Mesenchymal stem cell (in vitro differentiated cells and primary cell): ENCODE data around the gene RGS14.

ENCODE experiments used
- DNase-seq: peaks from one replicate; pipeline ENCODE4 v3.0.0-alpha.2; 2013
- H2AFZ ChIP-seq: one replicate; pipeline ENCODE4 v1.6.1; 2013; ENCODE audit warnings: low read depth, mild to moderate bottlenecking, control low read depth, inconsistent platforms, low read length, moderate library complexity
- H2AK5ac ChIP-seq: 2 replicates; pipeline ENCODE4 v1.6.1; 2013; ENCODE audit warnings: low read length, moderate library complexity, mild to moderate bottlenecking, inconsistent platforms; ENCODE audit not compliant: severe bottlenecking
- H2BK120ac ChIP-seq: one replicate; pipeline ENCODE4 v1.6.1; 2013; ENCODE audit warnings: low read depth, mild to moderate bottlenecking, inconsistent platforms, low read length, moderate library complexity
- H2BK12ac ChIP-seq, 2 experiments: one replicate each; pipeline ENCODE4 v1.6.1; 2013; ENCODE audit warnings: inconsistent platforms in 2 of 2, low read length in 2 of 2, mild to moderate bottlenecking in 2 of 2, moderate library complexity in 2 of 2, control low read depth in 1 of 2
- H2BK15ac ChIP-seq: one replicate; pipeline ENCODE4 v1.6.1; 2013; ENCODE audit warnings: mild to moderate bottlenecking, low read depth, inconsistent platforms; ENCODE audit not compliant: poor library complexity, severe bottlenecking
- H2BK5ac ChIP-seq: 2 replicates; pipeline ENCODE4 v1.6.1; 2013; ENCODE audit warnings: low read depth, mild to moderate bottlenecking, low read length, control low read depth, inconsistent platforms; ENCODE audit not compliant: poor library complexity, severe bottlenecking
- H3K14ac ChIP-seq, 2 experiments: one replicate each; pipeline ENCODE4 v1.6.1; 2013; ENCODE audit warnings: inconsistent platforms in 2 of 2, low read length in 2 of 2, control low read depth in 1 of 2, mild to moderate bottlenecking in 1 of 2, moderate library complexity in 1 of 2
- H3K18ac ChIP-seq, 2 experiments: one replicate each; pipeline ENCODE4 v1.6.1; 2013; ENCODE audit warnings: inconsistent platforms in 2 of 2, low read length in 2 of 2, control low read depth in 1 of 2, low read depth in 1 of 2, mild to moderate bottlenecking in 1 of 2
- H3K23ac ChIP-seq, 2 experiments: one replicate each; pipeline ENCODE4 v1.6.1; 2013; ENCODE audit warnings: inconsistent platforms in 2 of 2, low read length in 2 of 2, mild to moderate bottlenecking in 2 of 2, moderate library complexity in 2 of 2, control low read depth in 1 of 2
- H3K27ac ChIP-seq: 2 replicates; pipeline ENCODE4 v1.5.1; 2013; ENCODE audit warnings: mild to moderate bottlenecking, moderate library complexity, low read length, control low read depth, inconsistent platforms; ENCODE audit not compliant: poor library complexity, severe bottlenecking
- H3K27me3 ChIP-seq, 2 experiments: 2 replicates each; pipeline versions ENCODE4 v1.6.1 to v1.7.0; 2013; ENCODE audit warnings: low read length in 2 of 2, mild to moderate bottlenecking in 2 of 2, moderate library complexity in 2 of 2, control low read depth in 1 of 2, inconsistent platforms in 1 of 2; ENCODE audit not compliant: control insufficient read depth in 1 of 2, insufficient read depth in 1 of 2
- H3K36me3 ChIP-seq, 2 experiments: 2 replicates each; pipeline versions ENCODE4 v1.6.1 to v1.7.0; 2013; ENCODE audit warnings: low read length in 2 of 2, control low read depth in 1 of 2, inconsistent platforms in 1 of 2, low read depth in 1 of 2, mild to moderate bottlenecking in 1 of 2; ENCODE audit not compliant: insufficient read depth in 2 of 2, control insufficient read depth in 1 of 2
- H3K4ac ChIP-seq, 2 experiments: one replicate each; pipeline ENCODE4 v1.6.1; 2013; ENCODE audit warnings: inconsistent platforms in 2 of 2, low read length in 2 of 2, mild to moderate bottlenecking in 2 of 2, moderate library complexity in 2 of 2, control low read depth in 1 of 2, low read depth in 1 of 2
- H3K4me1 ChIP-seq: 2 replicates; pipeline ENCODE4 v1.6.1; 2013; ENCODE audit warnings: low read depth, low read length, control low read depth; ENCODE audit not compliant: control insufficient read depth, insufficient read depth
- H3K4me2 ChIP-seq: 2 replicates; pipeline ENCODE4 v1.6.1; 2013; ENCODE audit warnings: low read length, mild to moderate bottlenecking, inconsistent platforms; ENCODE audit not compliant: poor library complexity, severe bottlenecking
- H3K4me3 ChIP-seq, 2 experiments: 2 replicates each; pipeline versions ENCODE4 v1.5.1 to v1.7.0; 2013; ENCODE audit warnings: low read length in 2 of 2, mild to moderate bottlenecking in 2 of 2, control low read depth in 1 of 2, low read depth in 1 of 2; ENCODE audit not compliant: insufficient read depth in 1 of 2
- H3K79me1 ChIP-seq: replicated peaks from 2 replicates; pipeline ENCODE4 v1.6.1; 2013; ENCODE audit warnings: mild to moderate bottlenecking, control low read depth, low read length, inconsistent platforms; ENCODE audit not compliant: poor library complexity, severe bottlenecking
- H3K9ac ChIP-seq: 2 replicates; pipeline ENCODE4 v1.7.0; 2013; ENCODE audit warnings: mild to moderate bottlenecking, low read length, moderate library complexity
- H3K9me3 ChIP-seq: 2 replicates; pipeline ENCODE4 v1.7.0; 2013; ENCODE audit warnings: mild to moderate bottlenecking, low read length; ENCODE audit not compliant: control insufficient read depth
- H4K8ac ChIP-seq: one replicate; pipeline ENCODE4 v1.6.1; 2013; ENCODE audit warnings: inconsistent platforms, mild to moderate bottlenecking, low read length, moderate library complexity
- H4K91ac ChIP-seq: one replicate; pipeline ENCODE4 v1.6.1; 2013; ENCODE audit warnings: mild to moderate bottlenecking, low read length, inconsistent platforms
- WGBS: methylation state at CpG from one replicate; pipeline ENCODE4 v1.1.7; 2013; ENCODE audit warnings: mixed read lengths; 5-methylcytosine and 5-hydroxymethylcytosine counted together

The RGS14 gene

GRCh38 chr5:177351392-177352329, 6.1 kb upstream of the RGS14 start, which contains the start of gene LMAN2:
Gene LMAN2, minus strand, starts transcription at chr5:177351668. Its CDS starts 21 bp downstream, at chr5:177351647.
- H2AFZ ChIP-seq = peak within 1 kb of the TSS; percentile 58
- peaks cover 19% of the 10 kb centered on the region for H3K4me1 ChIP-seq
- peak within 1 kb of the TSS; percentile 1 to 86 for H3K4ac ChIP-seq
- DNase-seq = peak; percentile 97
- peak within 1 kb of the TSS; percentile 23 for H2AK5ac ChIP-seq
- peak within 1 kb of the TSS; percentile 77 for H2BK5ac ChIP-seq
- peak within 1 kb of the TSS; percentile 94 to 98 for H3K18ac ChIP-seq
- 9% methylated on average over 51 of the region's 55 CpGs for WGBS
- H3K14ac ChIP-seq = no peak within 1 kb of the TSS
- H2BK120ac ChIP-seq = peak within 1 kb of the TSS; percentile 71
- H3K4me3 ChIP-seq = peak within 1 kb of the TSS; percentile 71 to 100
- H2BK12ac ChIP-seq = peak within 1 kb of the TSS in 1 of 2 experiments; percentile 68
- H3K36me3 ChIP-seq = peaks cover 9 to 28% of the 10 kb centered on the region in 2 experiments
- H3K79me1 ChIP-seq = no peaks in the 10 kb centered on the region
- peak within 1 kb of the TSS; percentile 81 for H4K91ac ChIP-seq
- H3K23ac ChIP-seq = no peak within 1 kb of the TSS
- H4K8ac ChIP-seq = peak within 1 kb of the TSS; percentile 94
- peaks cover 0 to 8% of the 10 kb centered on the region in 2 experiments for H3K27me3 ChIP-seq
- H3K27ac ChIP-seq = peak within 1 kb of the TSS; percentile 99
- peak within 1 kb of the TSS; percentile 67 for H3K4me2 ChIP-seq
- peak within 1 kb of the TSS; percentile 99 for H3K9ac ChIP-seq
- no peak within 1 kb of the TSS for H2BK15ac ChIP-seq
- peaks cover 7% of the 10 kb centered on the region for H3K9me3 ChIP-seq

GRCh38 chr5:177353093-177353492, 4.6 kb upstream of the RGS14 start:
- H3K27ac ChIP-seq = no peak overlapping the region
- no peaks in the 10 kb centered on the region for H3K79me1 ChIP-seq
- H3K4ac ChIP-seq = no peak overlapping the region
- no peak overlapping the region for H4K91ac ChIP-seq
- peaks cover 0 to 23% of the 10 kb centered on the region in 2 experiments for H3K27me3 ChIP-seq
- no peak overlapping the region for H3K9ac ChIP-seq
- H3K4me2 ChIP-seq = no peak overlapping the region
- no peak overlapping the region for H2AFZ ChIP-seq
- WGBS = 57% methylated on average over 1 of the region's 5 CpGs
- H3K9me3 ChIP-seq = peaks cover 7% of the 10 kb centered on the region
- H2BK12ac ChIP-seq = no peak overlapping the region
- peaks cover 5 to 14% of the 10 kb centered on the region in 2 experiments for H3K36me3 ChIP-seq
- no peak overlapping the region for H3K18ac ChIP-seq
- H3K23ac ChIP-seq = no peak overlapping the region
- H3K4me3 ChIP-seq = no peak overlapping the region
- no peak for DNase-seq
- H2AK5ac ChIP-seq = no peak overlapping the region
- H2BK15ac ChIP-seq = no peak overlapping the region
- H2BK120ac ChIP-seq = no peak overlapping the region
- no peak overlapping the region for H2BK5ac ChIP-seq
- H3K4me1 ChIP-seq = peaks cover 26% of the 10 kb centered on the region
- H4K8ac ChIP-seq = no peak overlapping the region
- H3K14ac ChIP-seq = no peak overlapping the region

GRCh38 chr5:177354256-177354655, 3.5 kb upstream of the RGS14 start:
- Histone ChIP-seq H3K18ac (no peak overlapping the region), H3K14ac (no peak overlapping the region), H3K4ac (no peak overlapping the region), H3K23ac (no peak overlapping the region), H2BK12ac (no peak overlapping the region), H3K36me3 (peaks cover 5 to 10% of the 10 kb centered on the region in 2 experiments), H4K8ac (no peak overlapping the region), H2AFZ (no peak overlapping the region), H3K9ac (no peak overlapping the region), H3K27ac (no peak overlapping the region), H2BK15ac (no peak overlapping the region), H3K4me3 (no peak overlapping the region), H3K27me3 (peaks cover 0 to 34% of the 10 kb centered on the region in 2 experiments), H3K4me2 (no peak overlapping the region), H3K9me3 (peaks cover 7% of the 10 kb centered on the region), H2BK120ac (no peak overlapping the region), H4K91ac (no peak overlapping the region), H3K79me1 (no peaks in the 10 kb centered on the region), H3K4me1 (peaks cover 23% of the 10 kb centered on the region), H2AK5ac (no peak overlapping the region), H2BK5ac (no peak overlapping the region)
- no peak for DNase-seq
- WGBS = 97% methylated on average over 3 of the region's 3 CpGs

GRCh38 chr5:177354711-177355110, 3.0 kb upstream of the RGS14 start:
- H3K18ac ChIP-seq = no peak overlapping the region
- no peak overlapping the region for H3K27ac ChIP-seq
- H3K9me3 ChIP-seq = peaks cover 7% of the 10 kb centered on the region
- H2BK5ac ChIP-seq = no peak overlapping the region
- no peak overlapping the region for H2BK120ac ChIP-seq
- H4K8ac ChIP-seq = no peak overlapping the region
- no peak overlapping the region for H4K91ac ChIP-seq
- H3K14ac ChIP-seq = no peak overlapping the region
- H2AFZ ChIP-seq = no peak overlapping the region
- peaks cover 22% of the 10 kb centered on the region for H3K4me1 ChIP-seq
- peaks cover 5% of the 10 kb centered on the region in 2 experiments for H3K36me3 ChIP-seq
- no peak overlapping the region for H2BK12ac ChIP-seq
- H3K4ac ChIP-seq = no peak overlapping the region
- no peak overlapping the region for H3K4me3 ChIP-seq
- no peak overlapping the region for H3K4me2 ChIP-seq
- no peak overlapping the region for H3K23ac ChIP-seq
- H3K9ac ChIP-seq = no peak overlapping the region
- WGBS = 81% methylated on average over 3 of the region's 3 CpGs
- DNase-seq = no peak
- no peaks in the 10 kb centered on the region for H3K79me1 ChIP-seq
- H2BK15ac ChIP-seq = no peak overlapping the region
- peaks cover 0 to 39% of the 10 kb centered on the region in 2 experiments for H3K27me3 ChIP-seq
- H2AK5ac ChIP-seq = peak overlapping the region; percentile 43
